Ovary (tissue), 9 donors: Measurements from ENCODE around the gene TIMP3. TPM values are rescaled to one million over a fixed set of nuclear protein-coding genes. Genes with fewer than 3 reads are reported as not detected.

Experiments
- DNase-seq, 5 donors: peaks; one replicate each; pipeline ENCODE4 v3.0.0-alpha.2; 2019 to 2020
- H3K27ac ChIP-seq, 2 donors: fragments of 200-600 bp; one replicate each; pipeline versions ENCODE4 v1.5.1 to v1.8.0; 2019 to 2022
- H3K27me3 ChIP-seq: fragments of 200-600 bp; one replicate; pipeline ENCODE4 v1.8.0; 2022
- H3K36me3 ChIP-seq: fragments of 200-600 bp; sonication (generic); one replicate; pipeline ENCODE4 v1.5.1; 2019
- H3K4me1 ChIP-seq: one replicate; pipeline ENCODE4 v1.8.1; 2013; ENCODE audit warnings: mild to moderate bottlenecking, moderate library complexity; ENCODE audit not compliant: insufficient read depth
- H3K4me3 ChIP-seq: fragments of 200-600 bp; sonication (generic); one replicate; pipeline ENCODE4 v1.5.1; 2017
- H3K9me3 ChIP-seq, 2 donors: fragments of 200-600 bp in 1 of 2; sonication (generic) in 1 of 2; one replicate each; pipeline versions ENCODE4 v1.5.1 to v1.8.1; 2013 to 2019; ENCODE audit warnings: mild to moderate bottlenecking in 1 of 2, moderate library complexity in 1 of 2
- CTCF ChIP-seq, 3 donors: fragments of 450-650 bp in 2 of 3; fragments of 200-600 bp in 1 of 3; IDR thresholded peaks; one replicate each; pipeline versions ENCODE4 v1.5.1 to v1.8.0; 2016 to 2022; ENCODE audit warnings: antibody characterized with exemption in 3 of 3, mild to moderate bottlenecking in 1 of 3
- EP300 ChIP-seq: sonication (generic); formaldehyde crosslinking; IDR thresholded peaks from one replicate; pipeline ENCODE4 v1.6.1; 2017; ENCODE audit warnings: antibody characterized with exemption
- POLR2A ChIP-seq: fragments of 450-650 bp; IDR thresholded peaks from one replicate; pipeline ENCODE4 v1.6.1; 2017; ENCODE audit warnings: antibody characterized with exemption, mild to moderate bottlenecking, moderate library complexity
- WGBS, 3 donors: extraction: QIAGEN DNeasy Blood & Tissue Kit in 1 of 3; methylation state at CpG; one replicate each; pipeline versions ENCODE4 v1.1.5 to v1.1.7; 2013 to 2017; 5-methylcytosine and 5-hydroxymethylcytosine counted together
- intact Hi-C, 4 donors: fragments of 100-400 bp; cut with DNase I; formaldehyde crosslinking; loops; one replicate each; pipeline versions ENCODE4 v1.11.0 to v1.15.1; 2022 to 2023
- polyA plus RNA-seq, 2 donors: library from polyadenylated mRNA; stranded (reverse); fragments of 200-250 nt in 1 of 2; fragments of 350-450 nt in 1 of 2; fragmentation: Illumina TruSeq in 1 of 2; extraction: RNeasy Lipid Tissue Mini Kit (QIAGEN cat#74804) in 1 of 2; gene quantifications; one replicate each; pipeline ENCODE4 v1.2.3, GENCODE V29; 2013 to 2014
- total RNA-seq, 7 donors: library from RNA; depleted of rRNA in 2 of 7; stranded (reverse); fragments of >200 nt in 2 of 7; fragmentation: NEBNext Ultra II Directional in 3 of 7; extraction: Animal tissue kit (Norgen Biotek cat#: 25700) in 3 of 7; gene quantifications; one replicate each; pipeline versions ENCODE4 v1.1.0 to v1.2.4, GENCODE V29; 2016 to 2023
- donor health status: DM: no; HTN: no; CAD: no; lungs with moderate emphysema.
- donor health status: DM: no; HTN: no; CAD: no.
- donor health status: Bipolar disorder and iron deficiency.
- donor health status: DM: yes; HTN: yes; CAD: no.
- donor health status: DM: no; HTN: no; CAD: no.
- donor health status: DM: yes; HTN: yes; CAD: no.

TIMP3 gene
- total and polyA plus RNA-seq, 9 donors, result 48.5 to 565 (median 121) TPM

- intact Hi-C loops, result no loop called here
- 96 to 99% (median 98%) methylated on average over 2 of the region's 2 CpGs for WGBS, 3 donors
These were observed 75.0 kb downstream of the TIMP3 start for GRCh38 chr22:32876516-32876915.

GRCh38 chr22:32877196-32877595 lies 75.7 kb downstream of the TIMP3 start:
- H3K27me3 ChIP-seq, result no peaks in the 10 kb centered on the region
- 85 to 92% (median 88%) methylated on average over 3 of the region's 3 CpGs for WGBS, 3 donors
- intact Hi-C loops, result no loop called here
- TF ChIP-seq CTCF (IDR thresholded peaks at IDR 0.05), result no peak
- no peak for TF ChIP-seq EP300
- TF ChIP-seq POLR2A, result no peak
- H3K9me3 ChIP-seq, result no peaks in the 10 kb centered on the region
- no peak overlapping the region for H3K27ac ChIP-seq
- no peak for DNase-seq
- H3K36me3 ChIP-seq, result no peaks in the 10 kb centered on the region
- H3K4me1 ChIP-seq, result peaks cover 7% of the 10 kb centered on the region
- no peak overlapping the region for H3K4me3 ChIP-seq

More at GRCh38 chr22:32876516-32876915, 75.0 kb downstream of the TIMP3 start:
- no peaks in the 10 kb centered on the region for H3K27me3 ChIP-seq
- DNase-seq, result no peak
- no peak overlapping the region for H3K27ac ChIP-seq
- peaks cover 7% of the 10 kb centered on the region for H3K4me1 ChIP-seq
- H3K9me3 ChIP-seq, result no peaks in the 10 kb centered on the region
- H3K4me3 ChIP-seq, result no peak overlapping the region
- H3K36me3 ChIP-seq, result no peaks in the 10 kb centered on the region
- TF ChIP-seq POLR2A, result no peak
- no peak for TF ChIP-seq CTCF (IDR thresholded peaks at IDR 0.05)
- TF ChIP-seq EP300, result no peak

GRCh38 chr22:32879550-32879949 lies 78.0 kb downstream of the TIMP3 start:
- DNase-seq, result no peak
- H3K4me1 ChIP-seq, result peaks cover 7% of the 10 kb centered on the region
- no peaks in the 10 kb centered on the region for H3K36me3 ChIP-seq
- no peak overlapping the region for H3K27ac ChIP-seq
- intact Hi-C loops, result no loop called here
- no peaks in the 10 kb centered on the region for H3K9me3 ChIP-seq
- no peaks in the 10 kb centered on the region for H3K27me3 ChIP-seq
- WGBS, 3 donors, result 90 to 100% (median 93%) methylated on average over 1 of the region's 1 CpG
- no peak overlapping the region for H3K4me3 ChIP-seq
- TF ChIP-seq CTCF (IDR thresholded peaks at IDR 0.05) (no peak), EP300 (no peak), POLR2A (no peak)

- intact Hi-C loops, result loop anchor here in 1 of 4 donors (10.0 kb wide), 1 partner anchor 45 kb away; no protein-coding TSS in a partner anchor
- Histone ChIP-seq H3K4me1 (peaks cover 7% of the 10 kb centered on the region), H3K9me3 (no peaks in the 10 kb centered on the region), H3K27ac (peak overlapping the region in 1 of 2 donors; percentile 25), H3K27me3 (no peaks in the 10 kb centered on the region), H3K36me3 (no peaks in the 10 kb centered on the region), H3K4me3 (no peak overlapping the region)
- no peak for DNase-seq
- WGBS, 3 donors, result 15 to 53% (median 23%) methylated on average over 2 of the region's 2 CpGs
- TF ChIP-seq EP300 (no peak), CTCF (IDR thresholded peaks at IDR 0.05) (no peak), POLR2A (no peak)
These were observed 78.6 kb downstream of the TIMP3 start for GRCh38 chr22:32880061-32880460.
